Naive thymus-derived CD4-positive, alpha-beta T cell (primary cell): ENCODE data around the gene FAM98C. TPM values are rescaled to one million over a fixed set of nuclear protein-coding genes. Genes with fewer than 3 reads are reported as not detected.

ENCODE experiments used
- ATAC-seq: fragments of 150-1000 bp; cut with Tn5 transposase; 2 replicates; pipeline ENCODE4 v1.10.0; 2021; ENCODE audit warnings: mild to moderate bottlenecking, moderate library complexity
- CTCF ChIA-PET: fragments of 350-600 bp; sonication (Branson Sonifier 250); formaldehyde crosslinking; loops from one replicate; lab custom pipeline; 2021; ENCODE audit warnings: antibody characterized with exemption; lab: Charles Lee
- POLR2A ChIA-PET: fragments of 350-600 bp; sonication (Branson Sonifier 250); formaldehyde crosslinking; loops from one replicate; lab custom pipeline; 2021; ENCODE audit warnings: antibody characterized with exemption, inconsistent platforms; lab: Charles Lee
- DNase-seq, 9 donors: peaks; one replicate each; pipeline versions ENCODE4 v3.0.0 to v3.0.0-alpha.2; 2020 to 2022; ENCODE audit warnings: mixed read lengths in 1 of 9
- H3K27ac ChIP-seq: one replicate; pipeline ENCODE4 v1.7.0; 2013; ENCODE audit warnings: mild to moderate bottlenecking, low read depth, low read length, moderate library complexity
- H3K27me3 ChIP-seq, 2 donors: one replicate each; pipeline ENCODE4 v1.7.0; 2013; ENCODE audit warnings: low read length in 2 of 2, mild to moderate bottlenecking in 2 of 2, moderate library complexity in 2 of 2; ENCODE audit not compliant: control insufficient read depth in 2 of 2, insufficient read depth in 2 of 2
- H3K36me3 ChIP-seq, 3 experiments: 1 replicate in 2 of 3; 2 replicates in 1 of 3; pipeline ENCODE4 v1.7.0; 2013; ENCODE audit warnings: low read length in 3 of 3, mild to moderate bottlenecking in 3 of 3, moderate library complexity in 1 of 3; ENCODE audit not compliant: insufficient read depth in 3 of 3, control insufficient read depth in 2 of 3
- H3K4me1 ChIP-seq, 2 donors: one replicate each; pipeline ENCODE4 v1.7.0; 2013; ENCODE audit warnings: low read length in 2 of 2, mild to moderate bottlenecking in 2 of 2, moderate library complexity in 1 of 2; ENCODE audit not compliant: control insufficient read depth in 2 of 2, insufficient read depth in 2 of 2
- H3K4me3 ChIP-seq: 2 replicates; pipeline ENCODE4 v1.7.0; 2013; ENCODE audit warnings: mild to moderate bottlenecking, low read length
- H3K9me3 ChIP-seq, 3 experiments: 1 replicate in 2 of 3; 2 replicates in 1 of 3; pipeline ENCODE4 v1.7.0; 2013; ENCODE audit warnings: low read length in 3 of 3; ENCODE audit not compliant: control insufficient read depth in 2 of 3
- H3K27ac Mint-ChIP-seq, 9 donors: one replicate each; pipeline ENCODE4 v1.8.0; 2020 to 2022; ENCODE audit warnings: mixed read lengths in 9 of 9, mild to moderate bottlenecking in 8 of 9, moderate library complexity in 5 of 9, inconsistent platforms in 2 of 9
- H3K27me3 Mint-ChIP-seq, 5 donors: one replicate each; pipeline ENCODE4 v1.8.0; 2021 to 2022; ENCODE audit warnings: mixed read lengths in 5 of 5, mild to moderate bottlenecking in 1 of 5
- H3K36me3 Mint-ChIP-seq, 5 donors: one replicate each; pipeline ENCODE4 v1.8.0; 2020 to 2022; ENCODE audit warnings: mixed read lengths in 5 of 5, mild to moderate bottlenecking in 3 of 5, inconsistent platforms in 1 of 5
- H3K4me1 Mint-ChIP-seq, 7 donors: one replicate each; pipeline ENCODE4 v1.8.0; 2020 to 2022; ENCODE audit warnings: mixed read lengths in 7 of 7, mild to moderate bottlenecking in 3 of 7, inconsistent platforms in 1 of 7
- H3K4me3 Mint-ChIP-seq, 10 donors: one replicate each; pipeline ENCODE4 v1.8.0; 2020 to 2022; ENCODE audit warnings: mild to moderate bottlenecking in 10 of 10, mixed read lengths in 10 of 10, moderate library complexity in 6 of 10, inconsistent platforms in 2 of 10
- H3K9me3 Mint-ChIP-seq, 11 donors: one replicate each; pipeline ENCODE4 v1.8.0; 2020 to 2022; ENCODE audit warnings: mixed read lengths in 11 of 11, mild to moderate bottlenecking in 4 of 11, inconsistent platforms in 1 of 11, moderate library complexity in 1 of 11
- intact Hi-C, 2 donors: fragments of 100-400 bp; cut with micrococcal nuclease; formaldehyde crosslinking; loops; one replicate each; pipeline ENCODE4 v1.15.1; 2023
- polyA plus RNA-seq, 2 donors: library from polyadenylated mRNA; unstranded; fragments of 300-500 nt; fragmentation: Illumina TruSeq; gene quantifications; one replicate each; pipeline ENCODE4 v1.2.3, GENCODE V29; 2021
- total RNA-seq, 6 experiments: library from RNA in 5 of 6; stranded (reverse) in 5 of 6; gene quantifications; 1 replicate in 5 of 6; 2 replicates in 1 of 6; pipeline ENCODE4 v1.2.3 and lab custom pipeline; 2021 to 2026

Gene FAM98C
- total and polyA plus RNA-seq, 7 experiments from 2014 or later: 16.2 to 56.5 (median 35.9) TPM

DNA sequence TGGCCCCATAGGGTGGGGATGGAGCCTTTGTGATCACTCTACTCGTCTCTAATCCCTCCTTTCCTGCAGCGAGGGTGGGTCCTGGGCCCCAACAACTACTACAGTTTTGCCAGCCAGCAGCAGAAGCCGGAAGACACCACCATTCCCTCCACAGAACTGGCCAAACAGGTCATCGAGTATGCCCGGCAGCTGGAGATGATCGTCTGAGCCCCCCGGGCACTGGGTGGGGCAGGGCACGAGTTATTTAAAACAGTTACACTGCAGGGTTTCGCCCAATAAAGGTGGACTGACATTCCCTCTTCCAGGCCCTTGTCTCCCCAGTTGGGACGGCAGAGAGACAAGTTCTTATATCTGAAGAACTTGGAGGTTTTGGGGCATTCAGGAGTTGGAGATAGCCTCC, 19.7 kb upstream of the FAM98C start:
- ChIA-PET POLR2A (interaction anchor here (1.1 to 1.3 kb wide), 2 partner anchors 9 to 12 kb away, joined by 3 to 6 read pairs; partner anchors contain the start of gene PSMD8), CTCF (interaction anchor here (1.7 kb wide), 1 partner anchor 20 kb away, joined by 5 read pairs; the partner anchor contains the start of gene FAM98C)
- intact Hi-C loops: no loop called here
- Mint-ChIP-seq H3K27me3 (peaks cover 6 to 24% (median 9%) of the 10 kb centered on the region in 5 donors), H3K27ac (no peak overlapping the region), H3K4me3 (no peak overlapping the region), H3K4me1 (peaks cover 5 to 24% (median 12%) of the 10 kb centered on the region in 7 donors), H3K9me3 (peaks cover 0 to 4% (median 0%) of the 10 kb centered on the region in 11 donors), H3K36me3 (peaks cover 0 to 60% (median 39%) of the 10 kb centered on the region in 5 donors)
- Histone ChIP-seq H3K9me3 (no peaks in the 10 kb centered on the region), H3K27me3 (no peaks in the 10 kb centered on the region), H3K27ac (no peak overlapping the region), H3K4me1 (peaks cover 7 to 23% of the 10 kb centered on the region in 2 donors), H3K36me3 (peaks cover 18 to 65% (median 27%) of the 10 kb centered on the region in 3 experiments), H3K4me3 (no peak overlapping the region)
- no peak for DNase-seq
- ATAC-seq: no peak

DNA sequence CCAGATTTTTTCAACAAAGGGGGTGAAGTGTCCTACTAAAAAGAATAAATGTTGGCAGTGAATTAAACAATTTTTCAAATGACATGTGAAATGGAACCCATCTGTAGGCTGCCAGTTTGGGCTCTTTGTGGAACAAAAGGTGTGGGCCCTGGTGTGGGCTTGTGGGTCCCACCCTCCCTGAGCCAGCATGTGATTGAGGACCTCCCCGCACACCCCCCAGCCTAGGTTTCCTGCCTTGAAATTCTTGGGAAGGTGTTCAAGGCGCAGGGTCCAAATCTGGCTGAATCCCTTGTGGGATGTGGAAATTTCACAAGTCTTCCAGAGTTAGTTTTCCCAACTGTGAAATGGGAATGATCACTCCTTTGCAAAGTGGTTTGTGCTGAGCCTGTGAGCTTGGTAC, 19.1 kb upstream of the FAM98C start:
- Mint-ChIP-seq H3K27ac (no peak overlapping the region), H3K27me3 (peaks cover 6 to 26% (median 10%) of the 10 kb centered on the region in 5 donors), H3K9me3 (peaks cover 0 to 4% (median 0%) of the 10 kb centered on the region in 11 donors), H3K36me3 (peaks cover 0 to 60% (median 39%) of the 10 kb centered on the region in 5 donors), H3K4me1 (peaks cover 5 to 26% (median 14%) of the 10 kb centered on the region in 7 donors), H3K4me3 (no peak overlapping the region)
- ChIA-PET CTCF (no interaction called here), POLR2A (interaction anchor here (1.0 kb wide), 1 partner anchor 9 kb away, joined by 5 read pairs; the partner anchor contains the start of gene PSMD8)
- no peak overlapping the region for H3K27ac ChIP-seq
- ATAC-seq: no peak
- DNase-seq: no peak
- intact Hi-C loops: no loop called here
- H3K36me3 ChIP-seq: peaks cover 18 to 64% (median 27%) of the 10 kb centered on the region in 3 experiments
- H3K4me3 ChIP-seq: no peak overlapping the region
- H3K27me3 ChIP-seq: no peaks in the 10 kb centered on the region
- H3K4me1 ChIP-seq: peaks cover 7 to 27% of the 10 kb centered on the region in 2 donors
- no peaks in the 10 kb centered on the region for H3K9me3 ChIP-seq

DNA sequence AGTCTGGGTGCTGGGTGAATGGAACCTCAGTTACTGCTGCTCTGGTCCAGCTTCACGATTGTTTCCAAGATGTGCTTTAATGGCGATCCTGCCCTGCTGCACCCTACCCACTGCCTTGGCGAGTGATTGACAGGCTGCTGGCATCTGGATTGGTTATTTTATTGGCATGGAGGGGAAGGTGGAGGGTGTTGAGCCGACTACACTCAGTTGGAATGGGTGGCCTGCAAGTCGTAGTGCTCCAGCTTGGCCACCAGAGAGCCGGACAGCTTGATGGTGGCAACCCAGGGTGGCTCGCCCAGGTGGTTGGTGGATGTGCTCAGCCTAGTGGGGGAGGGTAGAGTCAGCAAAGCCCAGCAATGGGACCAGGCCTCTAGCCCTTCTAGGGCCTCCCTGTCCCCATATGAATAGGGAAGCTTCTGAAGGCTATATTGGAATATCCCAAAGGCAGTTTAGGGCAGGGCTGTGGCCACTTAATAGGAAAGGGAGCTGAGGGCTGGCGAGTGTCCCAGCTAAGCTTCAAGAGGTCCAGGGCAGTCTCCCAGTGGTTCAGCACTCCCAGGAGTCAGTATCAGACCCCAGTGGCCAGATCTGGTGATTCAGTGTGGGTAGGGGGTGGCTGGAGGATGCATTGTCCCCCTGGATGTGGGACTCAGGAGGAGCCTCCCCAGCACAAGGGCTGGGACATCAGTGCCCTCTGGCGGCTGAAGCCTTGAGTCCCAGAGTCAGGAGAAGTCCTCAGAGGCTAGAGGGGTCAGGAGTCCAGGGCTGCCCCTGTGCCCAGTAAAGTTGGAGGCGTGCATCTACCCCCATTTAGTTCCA, 18.5 kb upstream of the FAM98C start:
- Histone ChIP-seq H3K9me3 (no peaks in the 10 kb centered on the region), H3K27me3 (no peaks in the 10 kb centered on the region), H3K27ac (no peak overlapping the region), H3K4me1 (peaks cover 13 to 33% of the 10 kb centered on the region in 2 donors), H3K4me3 (no peak overlapping the region), H3K36me3 (peaks cover 13 to 57% (median 23%) of the 10 kb centered on the region in 3 experiments)
- POLR2A ChIA-PET: interaction anchor here (1.0 to 4.5 kb wide), 2 partner anchors 10 to 18 kb away, joined by 5 to 28 read pairs; partner anchors contain the start of genes FAM98C and PSMD8
- no peak for DNase-seq
- Mint-ChIP-seq H3K36me3 (peaks cover 0 to 54% (median 34%) of the 10 kb centered on the region in 5 donors), H3K27me3 (peaks cover 6 to 26% (median 13%) of the 10 kb centered on the region in 5 donors), H3K9me3 (peaks cover 0 to 4% (median 0%) of the 10 kb centered on the region in 11 donors), H3K4me3 (peak overlapping the region in 1 of 10 donors; percentile 29), H3K4me1 (peaks cover 5 to 23% (median 15%) of the 10 kb centered on the region in 7 donors), H3K27ac (peak overlapping the region in 2 of 9 donors; percentile 2 to 9)
- CTCF ChIA-PET: no interaction called here
- no peak for ATAC-seq
- intact Hi-C loops: loop anchor here in 1 of 2 donors (5.0 kb wide), 1 partner anchor 67 kb away; the partner anchor contains the start of genes KCNK6 and YIF1B

DNA sequence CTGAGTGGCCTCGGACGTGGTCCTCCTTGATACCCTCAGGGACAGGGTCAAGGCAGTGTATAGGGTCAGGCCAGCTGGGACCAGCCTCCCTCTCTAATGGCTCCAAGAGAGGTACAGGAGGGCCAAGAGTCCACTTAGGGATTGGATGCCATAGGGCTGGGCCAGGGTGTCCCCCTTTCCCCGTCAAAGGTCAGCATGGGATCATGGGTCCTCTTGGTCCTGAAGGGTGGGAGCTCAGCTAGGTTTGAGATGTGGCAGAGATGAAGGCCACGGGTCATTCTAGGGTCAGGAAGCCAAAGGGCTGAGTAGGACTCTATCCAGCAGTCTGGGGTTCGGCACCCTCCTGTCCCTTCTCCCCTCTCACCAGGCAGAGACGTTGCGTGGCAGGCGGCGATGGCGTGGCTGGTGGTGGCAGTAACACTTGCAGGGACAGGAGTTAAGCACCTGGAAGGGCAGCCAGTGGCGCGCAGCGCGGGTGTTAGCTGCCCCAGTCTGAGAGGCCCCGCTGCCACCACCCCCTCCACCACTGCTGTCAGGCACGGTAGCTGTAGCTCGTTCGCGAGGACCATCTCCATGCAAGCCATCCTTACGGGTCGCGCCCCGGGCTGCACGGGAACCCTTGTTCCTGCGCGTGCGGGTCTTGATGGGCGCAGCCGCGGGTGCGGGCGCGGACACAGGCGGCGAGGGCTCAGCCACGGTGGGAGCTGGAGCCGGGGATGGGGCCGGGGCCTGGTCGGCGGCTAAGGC, 17.7 kb upstream of the FAM98C start:
- ChIA-PET CTCF (interaction anchor here (1.2 kb wide), 1 partner anchor 11 kb away, joined by 3 read pairs; the partner anchor contains the start of gene PSMD8), POLR2A (interaction anchor here (1.0 to 4.5 kb wide), 4 partner anchors 9 to 18 kb away, joined by 3 to 28 read pairs (median 4); partner anchors contain the start of genes FAM98C and PSMD8)
- no peak for ATAC-seq
- Mint-ChIP-seq H3K9me3 (peaks cover 0 to 4% (median 0%) of the 10 kb centered on the region in 11 donors), H3K4me3 (peak overlapping the region in 2 of 10 donors; percentile 29 to 34), H3K27ac (peak overlapping the region in 1 of 9 donors; percentile 19), H3K4me1 (peaks cover 5 to 26% (median 21%) of the 10 kb centered on the region in 7 donors), H3K27me3 (peaks cover 6 to 32% (median 20%) of the 10 kb centered on the region in 5 donors), H3K36me3 (peaks cover 0 to 48% (median 30%) of the 10 kb centered on the region in 5 donors)
- intact Hi-C loops: loop anchor here in 1 of 2 donors (5.0 kb wide), 1 partner anchor 68 kb away; the partner anchor contains the start of genes KCNK6 and YIF1B
- no peak for DNase-seq
- H3K9me3 ChIP-seq: no peaks in the 10 kb centered on the region
- H3K4me3 ChIP-seq: no peak overlapping the region
- peaks cover 13 to 51% (median 18%) of the 10 kb centered on the region in 3 experiments for H3K36me3 ChIP-seq
- H3K27ac ChIP-seq: no peak overlapping the region
- H3K27me3 ChIP-seq: no peaks in the 10 kb centered on the region
- H3K4me1 ChIP-seq: peaks cover 13 to 34% of the 10 kb centered on the region in 2 donors

DNA sequence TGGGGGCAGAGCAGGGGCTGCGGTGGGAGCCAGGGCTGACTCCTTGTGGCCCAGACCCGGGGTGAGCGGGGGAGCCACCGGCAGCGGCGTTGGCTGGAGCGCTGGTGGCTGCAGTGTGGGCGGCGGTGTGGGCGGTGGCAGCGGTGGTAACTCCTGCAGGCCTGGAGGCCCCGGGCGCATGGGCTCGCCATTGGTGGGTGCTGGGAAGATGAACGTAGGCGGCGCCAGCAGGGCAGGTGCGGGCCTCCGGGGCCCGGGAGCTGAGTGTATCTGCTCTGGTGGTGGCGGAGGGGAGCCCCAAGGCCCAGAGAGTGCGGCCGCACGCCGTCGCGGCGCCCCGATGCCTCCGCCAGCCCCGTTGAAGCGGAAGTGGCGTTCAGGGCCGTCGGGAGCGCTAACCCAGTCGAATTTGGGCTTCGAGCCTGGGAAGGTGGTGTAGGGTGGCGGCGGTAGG, 17.1 kb upstream of the FAM98C start:
- intact Hi-C loops: loop anchor here in 1 of 2 donors (2.0 to 5.0 kb wide), 2 partner anchors 69 to 121 kb away; partner anchors contain the start of genes KCNK6 and YIF1B
- POLR2A ChIA-PET: interaction anchor here (1.0 to 4.5 kb wide), 4 partner anchors 8 to 17 kb away, joined by 3 to 28 read pairs (median 4); partner anchors contain the start of genes FAM98C and PSMD8
- CTCF ChIA-PET: interaction anchor here (1.2 kb wide), 1 partner anchor 12 kb away, joined by 3 read pairs; the partner anchor contains the start of gene PSMD8
- H3K27ac ChIP-seq: no peak overlapping the region
- H3K4me3 ChIP-seq: no peak overlapping the region
- H3K27me3 ChIP-seq: no peaks in the 10 kb centered on the region
- H3K36me3 ChIP-seq: peaks cover 10 to 45% (median 14%) of the 10 kb centered on the region in 3 experiments
- DNase-seq (no peak), ATAC-seq (no peak)
- H3K4me1 Mint-ChIP-seq: peaks cover 5 to 26% (median 21%) of the 10 kb centered on the region in 7 donors
- no peak overlapping the region for H3K27ac Mint-ChIP-seq
- peaks cover 13 to 34% of the 10 kb centered on the region in 2 donors for H3K4me1 ChIP-seq
- peaks cover 6 to 34% (median 22%) of the 10 kb centered on the region in 5 donors for H3K27me3 Mint-ChIP-seq
- H3K9me3 ChIP-seq: no peaks in the 10 kb centered on the region
- H3K9me3 Mint-ChIP-seq: peaks cover 0 to 2% (median 0%) of the 10 kb centered on the region in 11 donors
- peaks cover 0 to 43% (median 28%) of the 10 kb centered on the region in 5 donors for H3K36me3 Mint-ChIP-seq
- peak overlapping the region in 2 of 10 donors; percentile 37 to 91 for H3K4me3 Mint-ChIP-seq
